ENCODE results near the gene CALHM2.

CALHM2 gene

DNA sequence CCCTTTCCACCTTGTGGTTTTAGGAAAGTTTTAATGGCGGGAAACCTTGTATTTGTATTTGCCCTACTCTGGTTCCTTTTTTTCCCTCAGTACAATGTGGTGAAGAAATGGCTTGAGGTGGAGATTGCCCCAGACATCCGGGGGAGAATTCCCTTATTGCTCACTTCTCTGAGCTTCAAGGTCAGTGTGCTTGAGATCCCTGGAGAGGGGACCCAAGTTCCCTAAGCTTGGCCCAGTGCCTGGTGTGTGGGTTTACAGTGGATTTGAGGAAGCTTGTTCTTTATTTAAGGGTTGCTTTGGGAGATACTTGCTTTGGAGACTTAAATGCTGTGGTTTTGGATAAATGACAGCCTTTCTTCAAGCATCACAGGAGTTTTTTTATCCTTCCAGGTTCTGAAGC, 18.3 kb downstream of the CALHM2 start:
- Histone ChIP-seq H3K27me3 (ENCODE audit: insufficient read depth, poor library complexity, severe bottlenecking) (no peaks in the 10 kb centered on the region), H3K4me1 (ENCODE audit: insufficient read depth, poor library complexity, severe bottlenecking) (no peaks in the 10 kb centered on the region), H3K36me3 (ENCODE audit: low read depth) (peaks cover 99% of the 10 kb centered on the region), H3K4me3 (ENCODE audit: severe bottlenecking) (no peak overlapping the region), H3K9me3 (ENCODE audit: severe bottlenecking) (no peaks in the 10 kb centered on the region), H3K27ac (ENCODE audit: poor library complexity, severe bottlenecking) (no peak overlapping the region)
- DNase-seq (ENCODE audit: low spot score) (no peak), ATAC-seq (ENCODE audit: low read depth) (no peak)
- TF ChIP-seq CTCF (IDR thresholded peaks at IDR 0.05; ENCODE audit: poor library complexity, severe bottlenecking) = no peak

- H3K9me3 ChIP-seq (ENCODE audit: severe bottlenecking) = no peaks in the 10 kb centered on the region
- H3K4me1 ChIP-seq (ENCODE audit: insufficient read depth, poor library complexity, severe bottlenecking) = no peaks in the 10 kb centered on the region
- peaks cover 98% of the 10 kb centered on the region for H3K36me3 ChIP-seq (ENCODE audit: low read depth)
- H3K27ac ChIP-seq (ENCODE audit: poor library complexity, severe bottlenecking) = no peak overlapping the region
- DNase-seq (ENCODE audit: low spot score) = no peak
- TF ChIP-seq CTCF (IDR thresholded peaks at IDR 0.05; ENCODE audit: poor library complexity, severe bottlenecking) = no peak
- ATAC-seq (ENCODE audit: low read depth) = no peak
- H3K4me3 ChIP-seq (ENCODE audit: severe bottlenecking) = no peak overlapping the region
- H3K27me3 ChIP-seq (ENCODE audit: insufficient read depth, poor library complexity, severe bottlenecking) = no peaks in the 10 kb centered on the region
Observed at GRCh38 chr10:103431902-103432301, 20.3 kb downstream of the CALHM2 start.

DNA sequence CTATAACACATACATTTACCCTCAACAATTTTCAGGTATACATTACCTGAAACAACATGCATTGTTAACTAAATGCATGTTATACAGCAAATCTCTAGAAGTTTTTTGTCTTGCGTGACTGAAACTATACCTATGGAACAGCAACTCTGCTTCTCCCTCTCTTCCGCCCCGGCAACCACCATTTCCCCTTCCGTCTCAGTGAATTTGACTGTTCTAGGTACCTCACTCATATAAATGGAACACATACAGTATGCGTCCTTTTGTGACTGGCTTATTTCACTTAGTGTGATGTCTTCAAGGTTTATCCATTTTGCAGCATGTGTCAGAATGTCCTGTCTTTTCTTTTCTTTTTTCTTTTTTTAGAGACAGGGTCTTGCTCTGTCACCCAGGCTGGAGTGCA, 22.5 kb downstream of the CALHM2 start:
- DNase-seq (ENCODE audit: low spot score) (no peak), ATAC-seq (ENCODE audit: low read depth) (no peak)
- no peaks in the 10 kb centered on the region for H3K4me1 ChIP-seq (ENCODE audit: insufficient read depth, poor library complexity, severe bottlenecking)
- peaks cover 96% of the 10 kb centered on the region for H3K36me3 ChIP-seq (ENCODE audit: low read depth)
- no peaks in the 10 kb centered on the region for H3K27me3 ChIP-seq (ENCODE audit: insufficient read depth, poor library complexity, severe bottlenecking)
- H3K9me3 ChIP-seq (ENCODE audit: severe bottlenecking) = no peaks in the 10 kb centered on the region
- H3K4me3 ChIP-seq (ENCODE audit: severe bottlenecking) = no peak overlapping the region
- no peak for TF ChIP-seq CTCF (IDR thresholded peaks at IDR 0.05; ENCODE audit: poor library complexity, severe bottlenecking)
- no peak overlapping the region for H3K27ac ChIP-seq (ENCODE audit: poor library complexity, severe bottlenecking)

GRCh38 chr10:103428989-103429643, 23.1 kb downstream of the CALHM2 start:
- TF ChIP-seq CTCF (IDR thresholded peaks at IDR 0.05; ENCODE audit: poor library complexity, severe bottlenecking) = no peak
- Histone ChIP-seq H3K36me3 (ENCODE audit: low read depth) (peaks cover 96% of the 10 kb centered on the region), H3K4me1 (ENCODE audit: insufficient read depth, poor library complexity, severe bottlenecking) (no peaks in the 10 kb centered on the region), H3K9me3 (ENCODE audit: severe bottlenecking) (no peaks in the 10 kb centered on the region), H3K4me3 (ENCODE audit: severe bottlenecking) (no peak overlapping the region), H3K27me3 (ENCODE audit: insufficient read depth, poor library complexity, severe bottlenecking) (no peaks in the 10 kb centered on the region), H3K27ac (ENCODE audit: poor library complexity, severe bottlenecking) (no peak overlapping the region)
- DNase-seq (ENCODE audit: low spot score) (no peak), ATAC-seq (ENCODE audit: low read depth) (no peak)

DNA sequence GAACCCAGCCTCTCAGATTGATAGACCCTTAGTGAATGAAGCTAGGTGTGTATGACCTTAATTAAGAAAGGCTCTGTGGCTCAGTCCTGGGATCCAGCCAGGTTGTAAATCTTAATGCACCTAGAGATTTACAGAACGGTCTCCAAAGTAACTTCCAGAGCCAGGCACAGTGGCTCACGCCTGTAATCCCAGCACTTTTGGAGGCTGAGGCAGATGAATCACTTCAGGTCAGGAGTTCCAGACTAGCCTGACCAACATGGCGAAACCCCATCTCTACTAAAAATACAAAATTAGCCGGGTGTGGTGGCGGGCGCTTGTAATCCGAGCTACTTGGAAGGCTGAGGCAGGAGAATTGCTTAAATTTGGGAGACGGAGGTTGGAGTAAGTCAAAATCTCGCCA, 24.3 kb downstream of the CALHM2 start:
- Histone ChIP-seq H3K9me3 (ENCODE audit: severe bottlenecking) (no peaks in the 10 kb centered on the region), H3K36me3 (ENCODE audit: low read depth) (peaks cover 96% of the 10 kb centered on the region), H3K4me3 (ENCODE audit: severe bottlenecking) (no peak overlapping the region), H3K4me1 (ENCODE audit: insufficient read depth, poor library complexity, severe bottlenecking) (no peaks in the 10 kb centered on the region), H3K27ac (ENCODE audit: poor library complexity, severe bottlenecking) (no peak overlapping the region), H3K27me3 (ENCODE audit: insufficient read depth, poor library complexity, severe bottlenecking) (no peaks in the 10 kb centered on the region)
- no peak for ATAC-seq (ENCODE audit: low read depth)
- TF ChIP-seq CTCF (IDR thresholded peaks at IDR 0.05; ENCODE audit: poor library complexity, severe bottlenecking) = no peak
- DNase-seq (ENCODE audit: low spot score) = no peak

All from RWPE2 (cell line).